GM21526 (cell line): ENCODE data around the gene BRSK2.
"Not testable (repeated sequence)": the region's sequence is repeated elsewhere in the genome, so short reads cannot be mapped to it uniquely, and the experiment has no call there.

ENCODE experiments used
- ATAC-seq: cut with Tn5 transposase; IDR thresholded peaks from one replicate; pipeline ENCODE4 v1.9.1; 2021; ENCODE audit warnings: moderate library complexity; ENCODE audit not compliant: unreplicated experiment, low FRiP score

Gene BRSK2

DNA sequence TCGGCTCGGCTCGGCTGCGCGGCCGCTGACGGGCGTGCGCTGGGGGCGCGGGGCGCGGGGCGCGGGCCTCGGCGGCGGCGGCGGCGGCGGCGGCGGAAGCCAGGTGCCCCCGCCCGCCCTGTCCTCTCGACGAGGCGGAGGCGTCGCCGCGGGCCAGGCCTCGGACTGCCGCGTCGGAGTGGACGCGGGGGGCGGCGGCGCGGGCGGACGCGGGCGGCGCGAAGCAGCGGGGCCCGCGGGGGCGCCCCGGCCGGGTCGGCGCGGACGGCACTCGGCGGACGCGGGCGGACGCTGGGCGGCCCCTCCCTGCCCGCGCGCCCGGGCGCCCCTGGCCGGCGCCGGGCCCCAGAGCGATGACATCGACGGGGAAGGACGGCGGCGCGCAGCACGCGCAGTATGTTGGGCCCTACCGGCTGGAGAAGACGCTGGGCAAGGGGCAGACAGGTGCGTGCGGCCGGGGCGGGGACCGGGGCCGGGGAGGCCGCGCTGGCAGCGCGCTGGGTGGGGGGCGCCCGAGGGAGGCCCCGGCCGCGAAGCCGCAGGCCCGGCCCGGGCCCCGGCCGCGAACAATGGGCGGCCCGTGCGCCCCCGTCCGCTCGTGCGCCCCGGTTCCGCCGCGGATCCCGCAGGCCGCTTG, at the start of gene BRSK2:
Gene BRSK2 (plus strand): TSS at position 3 of the 637 bp plus-strand sequence. CDS start 351 bp downstream, at position 354.
- ATAC-seq = no peak

GRCh38 chr11:1340111-1340510, 49.6 kb upstream of the BRSK2 start:
- ATAC-seq = no peak

DNA sequence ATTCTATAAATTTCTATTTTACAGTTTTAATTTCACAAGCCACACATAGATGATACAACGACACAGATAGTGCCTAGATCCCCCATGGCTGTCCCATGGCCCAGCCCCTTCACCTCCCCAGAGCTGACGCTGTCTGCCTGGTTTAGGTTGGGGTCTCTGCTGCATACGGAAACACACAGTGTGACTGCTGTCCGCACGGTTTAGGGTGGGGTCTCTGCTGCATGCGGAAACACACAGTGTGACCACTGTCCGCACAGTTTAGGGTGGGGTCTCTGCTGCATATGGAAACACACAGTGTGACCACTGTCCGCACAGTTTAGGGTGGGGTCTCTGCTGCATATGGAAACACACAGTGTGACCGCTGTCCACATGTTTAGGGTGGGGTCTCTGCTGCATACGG, 48.5 kb upstream of the BRSK2 start:
- not testable (repeated sequence) for ATAC-seq

GRCh38 chr11:1341928-1342524, 47.7 kb upstream of the BRSK2 start:
- ATAC-seq = no peak

GRCh38 chr11:1342946-1343345, 46.8 kb upstream of the BRSK2 start:
- ATAC-seq = no peak

DNA sequence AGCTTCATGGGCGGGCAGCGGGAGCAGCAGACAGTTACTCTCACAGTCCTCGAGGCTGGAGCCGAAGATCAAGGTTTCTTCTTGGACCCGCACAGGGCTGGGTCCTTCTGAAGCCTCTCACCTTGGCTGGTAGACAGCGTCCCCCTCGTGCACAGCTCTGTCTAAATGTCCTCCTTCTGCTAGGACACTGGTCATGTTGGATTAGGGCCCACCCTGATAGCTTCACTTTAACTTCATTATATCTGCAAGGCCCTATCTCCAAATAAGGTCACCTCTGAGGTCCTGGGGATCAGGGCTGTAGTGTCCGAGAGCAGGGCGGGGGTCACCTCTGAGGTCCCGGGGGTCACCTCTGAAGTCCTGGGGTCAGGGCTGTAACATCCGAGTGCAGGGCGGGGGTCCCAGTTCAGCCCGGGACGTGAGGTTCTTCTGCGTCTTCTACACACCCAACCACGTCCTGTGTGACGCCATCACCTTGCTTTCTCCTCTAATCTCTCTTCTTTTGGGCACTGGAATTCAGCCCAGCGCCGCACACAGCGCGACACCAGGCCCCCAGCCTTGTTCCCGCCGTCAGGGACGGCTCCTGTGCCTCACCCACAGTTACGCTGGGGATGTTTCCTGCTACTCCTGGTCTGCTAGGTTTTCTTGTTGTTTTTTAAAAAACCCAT, 46.2 kb upstream of the BRSK2 start:
- no peak for ATAC-seq

GRCh38 chr11:1344056-1344635, 45.6 kb upstream of the BRSK2 start:
- no peak for ATAC-seq

GRCh38 chr11:1345737-1346513, 43.8 kb upstream of the BRSK2 start:
- ATAC-seq = no peak

- ATAC-seq = no peak
These were observed 42.9 kb upstream of the BRSK2 start for GRCh38 chr11:1346669-1347390.

- ATAC-seq = not testable (repeated sequence)
These were observed 42.2 kb upstream of the BRSK2 start for GRCh38 chr11:1347411-1347999.

DNA sequence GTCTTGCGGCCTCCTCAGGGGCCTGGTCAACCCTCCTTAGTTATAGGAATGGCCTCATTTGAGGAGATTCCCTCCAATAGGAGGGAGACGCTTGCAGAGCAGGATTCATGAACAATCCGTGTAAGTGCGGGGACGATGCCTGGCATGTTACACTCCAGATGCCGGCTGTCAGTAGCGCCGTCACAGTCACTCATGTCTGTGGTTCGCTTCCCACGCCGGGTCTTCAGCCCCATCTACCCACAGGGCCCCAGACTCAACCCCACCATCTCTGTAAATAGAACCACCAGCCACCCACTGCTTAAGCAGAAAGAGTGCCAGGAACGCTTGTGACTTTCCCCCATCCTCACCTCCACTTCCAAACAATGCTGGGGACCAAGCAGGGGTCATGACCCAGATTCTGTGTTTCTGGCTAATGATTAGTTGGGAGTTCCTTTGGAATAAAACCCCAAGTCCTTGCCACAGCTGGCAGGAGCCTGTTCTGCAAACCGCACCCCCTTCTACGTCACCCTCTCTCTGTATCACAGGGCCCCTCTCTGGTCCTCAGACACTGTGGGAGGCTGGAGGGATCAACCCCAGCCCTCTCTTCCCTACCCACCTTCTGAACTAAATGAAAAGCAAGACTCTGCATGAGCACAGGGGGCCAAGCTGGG, 41.5 kb upstream of the BRSK2 start:
- ATAC-seq = no peak

- ATAC-seq = no peak
These were observed 40.9 kb upstream of the BRSK2 start for GRCh38 chr11:1348796-1349326.

- ATAC-seq = no peak
These were observed 40.2 kb upstream of the BRSK2 start for GRCh38 chr11:1349327-1350041.

DNA sequence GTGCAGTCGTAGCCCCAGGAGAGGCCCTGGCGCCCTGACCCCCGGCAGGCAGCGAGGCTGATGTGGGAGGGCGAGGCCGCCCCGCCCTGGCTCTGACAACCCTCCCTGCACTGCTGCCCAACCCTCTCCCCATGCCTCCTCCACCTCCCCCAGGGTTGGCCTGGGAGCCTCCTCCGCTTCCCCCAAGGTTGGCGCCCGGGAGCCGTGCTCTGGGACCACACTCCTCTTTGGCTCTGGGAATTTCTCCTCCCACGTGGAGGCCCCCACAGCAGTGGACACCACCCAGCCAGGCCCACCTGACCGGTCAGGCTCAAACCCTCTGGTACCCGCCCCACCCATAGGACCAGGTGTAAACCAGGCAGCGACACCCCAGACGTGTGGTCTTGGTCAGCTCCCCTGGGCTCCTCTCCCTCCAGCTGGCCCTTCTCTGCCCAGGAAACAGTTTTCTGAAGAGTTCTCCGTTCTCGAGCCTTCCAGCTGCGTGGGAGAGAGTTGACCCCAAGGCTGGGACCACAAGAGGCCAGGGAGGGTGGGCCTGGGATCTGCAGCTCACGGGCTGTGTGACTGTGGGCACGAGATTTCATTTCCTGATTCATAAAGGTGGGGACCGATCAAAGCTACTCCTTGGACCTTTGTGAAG, 39.5 kb upstream of the BRSK2 start:
- ATAC-seq = no peak

GRCh38 chr11:1351278-1351937, 38.3 kb upstream of the BRSK2 start:
- ATAC-seq = no peak

- no peak for ATAC-seq
These were observed 36.9 kb upstream of the BRSK2 start for GRCh38 chr11:1352696-1353382.
